Glomerular endothelial cell (primary cell): ENCODE results near the gene TMEM266. TPM values are rescaled to one million over a fixed set of nuclear protein-coding genes. Genes with fewer than 3 reads are reported as not detected.
"Not testable (repeated sequence)": the region's sequence is repeated elsewhere in the genome, so short reads cannot be mapped to it uniquely, and the experiment has no call there.

Experiments
- DNase-seq: peaks from one replicate; pipeline ENCODE4 v3.0.0-alpha.2; 2011; ENCODE audit warnings: low read depth, low spot score; ENCODE audit errors: extremely low read depth
- total RNA-seq: library from RNA; depleted of rRNA; stranded (reverse); fragments of >200 nt; gene quantifications from 2 replicates; pipeline ENCODE4 v1.2.3, GENCODE V29; 2015

Gene TMEM266, protein sequence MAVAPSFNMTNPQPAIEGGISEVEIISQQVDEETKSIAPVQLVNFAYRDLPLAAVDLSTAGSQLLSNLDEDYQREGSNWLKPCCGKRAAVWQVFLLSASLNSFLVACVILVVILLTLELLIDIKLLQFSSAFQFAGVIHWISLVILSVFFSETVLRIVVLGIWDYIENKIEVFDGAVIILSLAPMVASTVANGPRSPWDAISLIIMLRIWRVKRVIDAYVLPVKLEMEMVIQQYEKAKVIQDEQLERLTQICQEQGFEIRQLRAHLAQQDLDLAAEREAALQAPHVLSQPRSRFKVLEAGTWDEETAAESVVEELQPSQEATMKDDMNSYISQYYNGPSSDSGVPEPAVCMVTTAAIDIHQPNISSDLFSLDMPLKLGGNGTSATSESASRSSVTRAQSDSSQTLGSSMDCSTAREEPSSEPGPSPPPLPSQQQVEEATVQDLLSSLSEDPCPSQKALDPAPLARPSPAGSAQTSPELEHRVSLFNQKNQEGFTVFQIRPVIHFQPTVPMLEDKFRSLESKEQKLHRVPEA
- not detected in 2 replicates for total RNA-seq

GRCh38 chr15:76059320-76060117 is at the start of gene TMEM266:
Gene TMEM266 (plus strand): TSS chr15:76059985. CDS start chr15:76134264, 74,279 bp downstream.
- DNase-seq, result no peak

DNA sequence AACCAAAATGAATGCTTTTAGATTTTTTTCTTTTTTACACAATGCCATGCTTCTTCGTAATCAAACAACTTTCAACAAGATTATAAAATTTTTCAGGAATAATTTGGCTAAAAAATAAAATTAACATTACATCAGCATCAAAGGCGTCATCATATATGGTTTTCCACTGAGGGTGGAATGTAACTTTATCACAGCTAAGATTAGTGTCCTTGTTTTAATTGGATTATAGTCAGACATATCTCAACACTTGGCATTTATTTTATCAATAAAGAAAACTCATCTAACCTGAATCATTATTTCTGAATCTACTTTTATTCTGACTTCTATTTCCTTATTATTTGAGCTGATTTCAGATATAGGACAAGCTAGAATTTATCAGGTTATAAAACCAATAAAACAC is 49.2 kb upstream of the TMEM266 start:
- no peak for DNase-seq

GRCh38 chr15:76011627-76012551 is 47.9 kb upstream of the TMEM266 start, which contains the start of gene NRG4:
Gene NRG4 (minus strand): TSS chr15:76012424. CDS start chr15:76011230, 1,194 bp downstream.
- no peak for DNase-seq

GRCh38 chr15:76013470-76013869 is 46.3 kb upstream of the TMEM266 start:
- DNase-seq, result not testable (repeated sequence)

GRCh38 chr15:76024021-76024768 is 35.6 kb upstream of the TMEM266 start:
- no peak for DNase-seq

GRCh38 chr15:76032046-76032445 is 27.7 kb upstream of the TMEM266 start:
- DNase-seq, result no peak

- DNase-seq, result no peak
These were observed 26.3 kb upstream of the TMEM266 start for GRCh38 chr15:76033438-76033837.

DNA sequence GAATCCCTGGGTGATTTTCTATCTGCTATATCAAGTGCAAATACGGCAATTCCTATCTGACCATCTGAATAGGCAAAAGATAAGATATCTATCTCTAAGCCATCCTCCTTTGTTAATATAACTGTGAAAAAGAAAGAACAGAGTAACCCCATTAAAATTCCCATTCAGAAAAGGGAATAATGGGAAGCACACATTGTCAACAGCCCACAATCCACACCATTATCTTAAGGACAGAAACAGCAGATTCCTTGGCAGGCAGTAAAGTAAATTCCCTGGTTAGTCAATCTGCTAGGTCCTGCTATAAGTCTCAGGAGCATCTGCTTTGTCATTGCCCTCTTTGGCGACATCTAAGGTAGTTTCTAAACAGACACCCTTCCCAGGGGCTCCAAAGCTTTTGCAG is 25.7 kb upstream of the TMEM266 start:
- DNase-seq, result no peak

GRCh38 chr15:76035593-76035992 is 24.2 kb upstream of the TMEM266 start:
- no peak for DNase-seq

DNA sequence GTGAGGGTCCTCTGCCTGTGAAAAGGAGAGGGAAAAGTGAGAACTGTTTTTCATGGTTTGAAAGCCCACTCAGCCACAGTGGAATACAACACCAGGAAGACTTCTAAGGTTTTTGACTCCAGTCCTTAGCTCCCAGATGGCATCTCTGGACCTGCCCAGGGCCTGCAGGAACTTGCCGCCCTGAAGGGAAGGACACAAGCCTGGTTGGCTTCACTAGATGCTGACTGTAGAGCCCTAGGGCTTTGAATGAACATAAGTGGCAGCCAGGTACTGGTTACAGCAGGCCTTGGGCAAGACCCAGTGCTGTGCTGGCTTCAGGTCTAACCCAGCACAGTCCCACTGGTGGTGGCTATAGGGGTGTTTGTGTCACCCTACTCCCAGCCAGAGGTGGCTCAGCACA is 21.3 kb upstream of the TMEM266 start:
- DNase-seq, result no peak

DNA sequence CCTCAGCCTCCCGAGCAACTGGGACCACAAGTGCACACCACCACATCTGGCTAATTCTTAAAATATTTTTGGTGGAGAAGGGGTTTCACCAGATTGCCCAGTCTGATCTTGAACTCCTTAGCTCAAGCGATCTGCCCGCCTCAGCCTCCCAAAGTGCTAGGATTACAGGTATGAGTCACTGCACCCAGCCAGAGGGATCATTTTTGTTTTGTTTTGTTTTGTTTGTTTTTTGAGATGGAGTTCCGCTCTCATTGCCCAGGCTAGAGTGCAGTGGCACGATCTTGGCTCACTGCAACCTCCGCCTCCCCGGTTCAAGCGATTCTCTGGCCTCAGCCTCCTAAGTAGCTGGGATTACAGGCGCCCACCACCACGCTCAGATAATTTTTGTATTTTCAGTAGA is 5.6 kb upstream of the TMEM266 start:
- DNase-seq, result not testable (repeated sequence)

- no peak for DNase-seq
These were observed 2.9 kb upstream of the TMEM266 start for GRCh38 chr15:76056931-76057330.

DNA sequence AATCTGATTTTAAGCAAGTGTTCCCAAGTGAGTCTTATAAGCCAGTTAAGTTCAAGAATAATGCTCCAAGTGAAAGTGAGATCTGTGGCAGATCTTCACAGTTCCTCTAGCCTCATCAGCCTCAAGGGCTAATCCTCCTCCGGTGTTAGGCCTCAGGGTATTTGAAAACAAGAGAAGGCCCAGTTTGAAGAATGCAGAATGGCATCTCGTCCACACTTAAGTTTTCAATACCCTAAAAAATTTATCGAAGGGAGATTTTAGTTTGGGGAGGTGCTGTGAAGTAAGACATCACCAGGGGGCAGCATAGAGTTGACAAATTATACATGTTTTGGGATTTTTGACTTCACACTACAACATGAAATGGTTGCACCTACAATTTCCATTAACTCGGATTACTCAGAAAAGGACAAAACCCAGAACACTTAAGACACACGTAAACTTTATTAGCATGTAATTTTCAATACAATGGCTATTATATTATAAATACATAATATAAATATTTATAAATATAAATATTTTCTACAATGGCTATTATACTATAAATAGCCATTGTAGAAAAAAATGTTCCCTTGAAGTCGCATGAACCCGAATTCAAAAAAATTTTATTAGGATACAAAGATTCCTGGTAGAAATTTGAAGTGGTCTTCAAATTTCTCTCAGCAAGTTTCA is 2.3 kb upstream of the TMEM266 start:
- DNase-seq, result peak; percentile 14

DNA sequence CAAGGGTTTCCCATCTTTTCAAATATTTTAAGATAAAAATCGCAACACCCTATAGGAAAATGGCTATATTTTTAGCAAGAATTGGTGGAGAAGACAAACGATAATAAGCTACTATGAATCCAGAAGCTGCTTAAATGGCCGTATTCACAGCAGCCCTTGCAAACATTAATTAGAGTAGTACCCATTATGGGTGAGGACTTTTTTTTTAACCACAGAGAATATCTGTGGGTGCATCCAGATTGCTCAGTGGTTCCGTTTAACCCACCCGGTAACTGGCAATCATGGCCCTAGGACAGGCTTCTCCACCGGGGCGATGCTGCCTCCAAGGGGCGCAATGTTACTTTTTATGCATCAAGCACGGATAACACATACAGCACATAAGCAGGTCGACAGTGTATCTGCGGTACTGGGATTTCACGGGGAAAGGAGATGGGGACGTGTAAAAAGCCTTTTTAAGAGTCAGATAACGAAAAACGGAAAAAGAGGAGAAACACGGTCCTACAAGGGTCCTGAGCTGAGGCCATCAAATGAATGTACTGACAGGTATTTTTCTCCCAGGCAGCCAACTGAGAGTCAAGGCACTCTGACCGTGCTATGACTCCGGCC is 968 bp upstream of the TMEM266 start:
- DNase-seq, result no peak

DNA sequence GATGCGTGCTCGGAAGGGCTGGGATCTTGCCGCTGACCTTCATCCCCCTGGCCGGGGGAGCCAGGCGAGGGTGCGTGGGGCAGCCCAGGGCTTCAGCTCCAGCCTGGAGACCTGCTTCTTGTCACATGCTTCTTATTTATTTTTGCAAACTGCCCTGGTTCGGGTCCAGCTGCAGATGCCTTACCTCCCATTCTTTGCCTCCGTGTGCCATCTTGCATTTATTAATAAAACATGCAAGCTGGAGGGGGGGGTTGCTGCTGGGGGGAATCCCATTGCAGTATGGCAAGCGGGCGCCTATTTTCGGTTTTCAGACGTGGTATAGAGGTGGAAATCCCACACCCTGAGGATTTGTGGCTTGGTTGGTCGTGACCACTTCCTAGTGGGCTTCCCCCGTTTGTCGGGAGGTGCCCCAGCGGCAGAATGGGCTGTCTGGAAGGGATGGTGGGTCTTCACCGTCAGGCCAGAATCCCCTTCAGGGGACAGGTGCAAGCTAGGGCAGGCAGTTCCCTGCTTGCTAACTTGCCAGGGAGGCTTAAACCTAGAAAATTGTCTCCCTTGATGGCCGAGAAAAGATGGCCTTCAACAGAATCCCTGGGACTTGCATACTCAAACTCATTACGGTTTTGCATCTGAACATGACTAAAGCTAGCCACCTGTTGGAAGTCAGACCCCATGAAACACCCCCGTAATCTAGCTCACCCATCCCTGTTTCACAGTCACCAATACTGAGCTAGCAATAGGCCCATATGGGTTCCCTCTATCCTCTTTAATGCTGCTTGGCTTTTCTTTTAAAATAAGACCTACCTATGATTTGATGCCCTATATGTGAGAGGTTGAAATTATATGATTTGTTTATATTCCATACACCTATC is 569 bp downstream of the TMEM266 start:
- DNase-seq, result no peak

DNA sequence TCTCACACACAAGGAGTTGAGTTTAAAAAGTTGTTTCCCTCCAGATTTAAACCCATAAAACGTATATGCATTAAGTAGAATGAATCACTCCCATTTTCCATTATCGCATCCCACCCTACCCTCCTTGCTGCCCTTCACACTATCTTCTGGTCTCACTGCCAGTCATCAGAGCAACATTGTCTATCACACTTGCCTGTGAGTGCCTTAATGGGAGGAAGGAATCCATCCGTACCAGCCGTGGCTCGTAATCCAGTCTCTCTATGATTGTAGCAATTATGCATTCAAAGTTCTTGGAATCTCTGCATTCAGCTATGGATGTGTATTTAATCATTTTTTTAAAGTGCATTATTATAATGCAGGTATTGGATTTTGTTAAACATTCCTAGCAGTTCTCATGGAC is 1.9 kb downstream of the TMEM266 start:
- DNase-seq, result no peak

DNA sequence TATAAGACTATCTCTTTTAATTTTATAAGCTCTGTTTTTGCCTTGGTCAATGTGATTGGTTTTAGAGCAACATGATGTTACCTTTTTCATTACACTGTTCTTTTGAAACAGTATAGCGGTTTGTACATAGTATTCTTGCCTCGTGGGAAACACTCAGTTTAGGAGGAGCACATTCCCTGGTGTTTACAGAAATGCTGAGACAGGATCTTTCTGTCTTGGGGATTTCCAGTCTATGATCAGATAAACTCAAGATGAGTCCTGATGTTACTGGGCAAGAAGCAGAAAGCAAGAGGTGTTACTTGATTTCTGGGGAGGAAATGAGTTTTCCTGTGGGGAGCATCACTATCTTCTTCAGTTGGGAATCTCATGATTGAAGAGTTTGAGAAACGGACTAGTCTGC is 2.5 kb downstream of the TMEM266 start:
- DNase-seq, result no peak

- DNase-seq, result no peak
These were observed 4.6 kb downstream of the TMEM266 start for GRCh38 chr15:76064375-76064774.
